Sciatic nerve (tissue), 2 donors: Measurements from ENCODE around the gene EMP3. TPM values are rescaled to one million over a fixed set of nuclear protein-coding genes. Genes with fewer than 3 reads are reported as not detected.
A peak's percentile ranks its signal among the peaks of the same experiment; 100 is the strongest.

Experiments
- ATAC-seq: fragments of 200-7000 bp; cut with Tn5 transposase; one replicate; pipeline ENCODE4 v1.9.1; 2020; ENCODE audit warnings: mild to moderate bottlenecking, moderate library complexity
- DNase-seq: peaks from one replicate; pipeline ENCODE4 v3.0.0-alpha.2; 2020; ENCODE audit warnings: low spot score
- intact Hi-C: fragments of 100-400 bp; cut with DNase I; formaldehyde crosslinking; loops from one replicate; pipeline ENCODE4 v1.14.2; 2022
- total RNA-seq: library from RNA; stranded (reverse); fragmentation: NEBNext Ultra II Directional; extraction: Animal tissue kit (Norgen Biotek cat#: 25700); gene quantifications from one replicate; pipeline ENCODE4 v1.2.1, GENCODE V29; 2021
- donor health status: DM: no; HTN: no; CAD: no.
- donor health status: DM: no; HTN: no; CAD: no.

The EMP3 gene
- total RNA-seq, 1 donor from 2014 or later = 119 TPM

GRCh38 chr19:48341515-48342413, 16.4 kb downstream of the EMP3 start:
- ATAC-seq = no peak
- DNase-seq = no peak
- intact Hi-C loops = no loop called here

- DNase-seq (no peak), ATAC-seq (no peak)
- intact Hi-C loops = no loop called here
These were observed 17.0 kb downstream of the EMP3 start for GRCh38 chr19:48342414-48342738.

DNA sequence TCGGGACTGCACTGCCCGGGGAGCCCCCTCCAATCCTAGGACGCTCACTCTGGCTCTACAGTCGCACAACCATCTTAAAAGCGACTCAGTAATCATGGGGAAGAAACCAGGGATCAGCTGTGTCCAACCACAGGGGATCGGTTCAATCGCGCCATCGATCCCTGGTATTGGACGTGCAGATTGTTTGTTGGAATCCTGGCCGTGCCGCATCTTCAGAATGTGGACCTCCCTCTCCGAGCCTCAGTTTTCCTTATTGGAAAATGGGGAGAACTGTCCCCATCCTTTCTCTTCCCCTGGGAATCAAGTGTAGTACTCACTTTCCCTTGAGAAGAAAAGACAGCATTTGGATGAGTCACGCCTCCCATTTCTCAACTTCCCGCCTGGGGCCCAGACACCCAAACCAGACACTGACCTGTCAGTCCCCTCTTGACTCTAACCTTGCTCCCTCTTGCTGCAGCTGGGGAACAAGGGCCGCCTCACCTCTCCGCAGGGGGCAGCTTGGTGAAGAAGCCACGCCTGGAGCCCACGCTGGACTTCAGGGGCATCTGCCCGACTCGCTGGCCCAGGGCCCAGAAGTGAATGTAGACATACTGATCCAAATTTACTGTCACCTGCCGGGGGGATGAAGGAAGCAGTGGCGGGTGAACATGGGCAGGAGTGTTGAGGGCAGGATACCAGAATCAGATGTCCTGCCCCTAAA, 17.6 kb downstream of the EMP3 start:
- ATAC-seq (no peak), DNase-seq (no peak)
- intact Hi-C loops = no loop called here

- DNase-seq (no peak), ATAC-seq (no peak)
- intact Hi-C loops = no loop called here
These were observed 19.5 kb downstream of the EMP3 start for GRCh38 chr19:48344892-48345291.

DNA sequence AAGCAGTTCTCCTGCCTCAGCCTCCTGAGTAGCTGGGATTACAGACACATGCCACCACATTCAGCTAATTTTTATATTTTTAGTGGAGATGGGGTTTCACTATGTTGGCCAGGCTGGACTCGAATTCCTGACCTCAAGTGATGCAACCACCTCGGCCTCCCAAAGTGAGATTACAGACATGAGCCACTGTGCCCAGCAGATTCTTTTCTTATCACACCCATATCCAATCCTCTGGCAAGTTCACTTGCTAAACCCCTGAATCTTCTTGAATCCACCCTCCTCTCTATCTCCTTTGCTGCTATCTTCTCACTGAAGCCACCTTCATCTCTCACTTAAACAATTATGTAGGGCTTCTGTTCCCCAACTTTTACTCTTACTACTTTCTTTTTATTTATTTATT, 20.8 kb downstream of the EMP3 start:
- DNase-seq (no peak), ATAC-seq (no peak)
- intact Hi-C loops = no loop called here

GRCh38 chr19:48348045-48348444, 22.7 kb downstream of the EMP3 start:
- intact Hi-C loops = no loop called here
- DNase-seq (no peak), ATAC-seq (no peak)

GRCh38 chr19:48348737-48349136, 23.4 kb downstream of the EMP3 start:
- ATAC-seq = no peak
- no peak for DNase-seq
- intact Hi-C loops = no loop called here

DNA sequence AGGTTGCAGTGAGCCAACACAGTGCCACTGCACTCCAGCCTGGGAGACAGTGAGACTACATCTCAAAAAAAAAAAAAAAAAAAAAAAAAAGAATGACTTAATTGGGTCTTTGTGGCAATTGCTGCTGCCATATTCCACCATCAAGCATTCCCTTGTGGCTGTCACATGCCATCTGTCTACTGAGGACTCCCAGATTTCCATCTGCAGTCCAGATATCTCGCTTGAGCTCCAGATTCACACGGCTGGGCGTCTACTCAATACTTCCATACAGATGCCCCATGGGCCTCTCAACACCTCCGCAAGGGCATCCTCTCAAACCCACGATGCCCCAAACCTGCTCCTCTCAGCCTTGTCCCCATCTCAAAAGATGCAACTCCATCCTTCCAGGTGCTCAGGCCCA, 25.5 kb downstream of the EMP3 start:
- no peak for DNase-seq
- no peak for ATAC-seq
- intact Hi-C loops = no loop called here

GRCh38 chr19:48351341-48351752, 26.0 kb downstream of the EMP3 start:
- intact Hi-C loops = no loop called here
- DNase-seq (peak; percentile 78), ATAC-seq (peak; percentile 60)

GRCh38 chr19:48353677-48354076, 28.3 kb downstream of the EMP3 start:
- intact Hi-C loops = no loop called here
- DNase-seq = no peak
- no peak for ATAC-seq

DNA sequence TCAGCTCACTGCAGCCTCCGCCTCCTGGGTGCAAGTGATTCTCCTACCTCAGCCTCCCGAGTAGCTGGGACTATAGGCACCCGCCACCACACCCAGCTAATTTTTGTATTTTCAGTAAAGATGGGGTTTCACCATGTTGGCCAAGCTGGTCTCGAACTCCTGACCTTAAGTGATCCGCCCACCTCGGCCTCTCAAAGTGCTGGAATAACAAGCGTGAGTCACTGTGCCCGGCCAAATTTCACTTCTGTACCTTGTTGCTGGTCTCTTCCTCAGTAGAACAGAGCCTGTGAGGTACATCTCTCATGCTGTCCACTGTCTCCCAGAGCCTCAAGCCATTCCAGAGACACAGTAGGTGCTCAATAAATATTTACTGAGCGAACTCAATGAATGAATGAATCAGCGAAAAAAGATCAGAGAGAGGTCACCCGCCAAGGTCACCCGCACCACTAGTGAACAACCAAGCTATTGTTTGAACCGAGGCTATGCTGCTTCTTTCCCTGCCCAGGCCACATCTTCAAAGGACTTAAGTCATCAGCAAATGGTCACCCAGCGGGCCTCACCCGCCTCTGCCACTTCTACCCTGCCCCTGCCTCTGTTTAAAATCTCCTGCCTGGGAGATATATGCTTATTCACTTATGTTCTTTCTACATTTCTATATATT, 29.1 kb downstream of the EMP3 start:
- intact Hi-C loops = no loop called here
- DNase-seq (no peak), ATAC-seq (no peak)

GRCh38 chr19:48355365-48355954, 30.1 kb downstream of the EMP3 start:
- no peak for ATAC-seq
- DNase-seq = no peak
- intact Hi-C loops = no loop called here

GRCh38 chr19:48359123-48359522, 33.8 kb downstream of the EMP3 start:
- no peak for ATAC-seq
- DNase-seq = no peak
- intact Hi-C loops = no loop called here

DNA sequence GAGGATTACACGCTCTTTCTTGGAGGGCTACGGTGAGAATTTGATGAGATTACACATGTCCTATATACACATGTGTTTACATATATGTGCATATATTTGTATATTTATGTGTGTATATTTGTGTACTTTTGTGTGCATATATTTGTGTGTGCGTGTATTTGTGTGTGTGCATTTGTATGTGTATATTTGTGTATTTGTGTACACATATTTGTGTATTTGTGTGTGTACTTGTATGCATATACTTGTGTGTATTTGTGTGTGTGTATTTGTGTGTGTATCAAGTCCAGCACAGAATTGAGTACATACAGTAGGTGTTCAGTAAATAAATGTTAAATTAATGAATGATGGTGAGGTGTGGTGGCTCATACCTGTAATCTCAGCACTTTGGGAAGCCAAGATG, 36.6 kb downstream of the EMP3 start:
- intact Hi-C loops = no loop called here
- DNase-seq = no peak
- no peak for ATAC-seq

GRCh38 chr19:48362716-48363499, 37.6 kb downstream of the EMP3 start:
- intact Hi-C loops = no loop called here
- DNase-seq = peak; percentile 96
- ATAC-seq = peak; percentile 94

DNA sequence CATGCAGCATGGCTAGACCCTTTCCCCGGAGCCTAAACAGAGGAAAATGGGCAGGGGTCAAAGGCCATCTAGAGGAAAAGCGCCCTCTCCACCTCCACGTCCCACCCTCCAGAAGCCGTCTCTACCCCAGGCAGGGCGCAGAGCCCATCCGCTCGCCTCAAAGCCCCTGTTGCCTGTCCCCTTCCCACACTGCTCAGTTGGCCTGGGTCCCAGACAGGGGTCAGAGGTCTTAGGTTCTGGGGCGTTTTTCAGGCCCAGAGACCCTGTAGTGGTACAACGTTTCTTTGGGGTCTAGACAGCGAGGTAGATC, 38.1 kb downstream of the EMP3 start:
- ATAC-seq (peak; percentile 19), DNase-seq (peak; percentile 86)
- intact Hi-C loops = no loop called here

GRCh38 chr19:48363810-48364597, 38.7 kb downstream of the EMP3 start, which contains the start of the genes SYNGR4 and TMEM143:
SYNGR4 (plus strand) TSS chr19:48364367; CDS start chr19:48365843, 1,476 bp downstream.
TMEM143 (minus strand) TSS chr19:48363940; CDS start chr19:48363920, 20 bp downstream.
- intact Hi-C loops = no loop called here
- DNase-seq (peak; percentile 99), ATAC-seq (peak; percentile 96)
